ENCODE measurements around the gene LRPPRC. TPM values are rescaled to one million over a fixed set of nuclear protein-coding genes. Genes with fewer than 3 reads are reported as not detected.

The LRPPRC gene

Small RNA genes within 50 kb of the gene (small RNA-seq; reads per million reads assigned to genes)
- not detected for gene RN7SL455P (ENCODE audit: low read depth)
- not detected for gene RNU6-1048P (ENCODE audit: low read depth)
